Left lung (tissue), 10 donors: ENCODE measurements around the gene BMPR1A. TPM values are rescaled to one million over a fixed set of nuclear protein-coding genes. Genes with fewer than 3 reads are reported as not detected.

ENCODE experiments used
- ATAC-seq: fragments of 200-7000 bp; cut with Tn5 transposase; one replicate; pipeline ENCODE4 v1.9.1; 2020; ENCODE audit warnings: moderate library complexity
- DNase-seq, 4 donors: peaks; one replicate each; pipeline ENCODE4 v3.0.0-alpha.2; 2013 to 2020
- H3K27ac ChIP-seq, 2 donors: fragments of 200-600 bp; sonication (generic) in 1 of 2; one replicate each; pipeline versions ENCODE4 v1.5.0 to v1.8.0; 2020 to 2021
- H3K27me3 ChIP-seq, 2 donors: fragments of 200-600 bp; sonication (generic) in 1 of 2; one replicate each; pipeline versions ENCODE4 v1.5.0 to v1.8.0; 2020 to 2021
- H3K36me3 ChIP-seq, 2 donors: fragments of 200-600 bp; sonication (generic) in 1 of 2; one replicate each; pipeline versions ENCODE4 v1.5.0 to v1.8.0; 2020 to 2021
- H3K4me1 ChIP-seq, 2 donors: fragments of 200-600 bp; one replicate each; pipeline ENCODE4 v1.8.0; 2021
- H3K4me3 ChIP-seq, 2 donors: fragments of 200-600 bp; sonication (generic) in 1 of 2; one replicate each; pipeline versions ENCODE4 v1.5.0 to v1.8.0; 2020 to 2021; ENCODE audit warnings: mild to moderate bottlenecking in 1 of 2
- H3K9me3 ChIP-seq, 2 donors: fragments of 200-600 bp; sonication (generic) in 1 of 2; one replicate each; pipeline versions ENCODE4 v1.5.0 to v1.8.0; 2020 to 2021
- CTCF ChIP-seq, 2 donors: fragments of 200-600 bp; sonication (generic) in 1 of 2; IDR thresholded peaks; one replicate each; pipeline versions ENCODE4 v1.5.0 to v1.8.0; 2021; ENCODE audit warnings: antibody characterized with exemption in 2 of 2
- intact Hi-C, 2 donors: fragments of 100-400 bp; cut with DNase I; formaldehyde crosslinking; loops; one replicate each; pipeline versions ENCODE4 v1.11.2 to v1.14.2; 2022
- polyA plus RNA-seq, 6 donors: library from polyadenylated mRNA; unstranded; fragments of 120-200 nt; gene quantifications; one replicate each; pipeline ENCODE4 v1.2.1, GENCODE V29; 2013; ENCODE audit not compliant: insufficient read length in 6 of 6
- total RNA-seq, 2 donors: library from RNA; stranded (reverse); fragmentation: NEBNext Ultra II Directional; extraction: Animal tissue kit (Norgen Biotek cat#: 25700); gene quantifications; one replicate each; pipeline ENCODE4 v1.2.1, GENCODE V29; 2021
- donor health status: DM: no; HTN: yes; CAD: no.
- donor health status: DM: no; HTN: no; CAD: no.

The BMPR1A gene
- total and polyA plus RNA-seq, 8 donors = 33.4 to 87.2 (median 72.9) TPM

GRCh38 chr10:86817246-86817645 lies 60.8 kb downstream of the BMPR1A start:
- H3K27me3 ChIP-seq = no peaks in the 10 kb centered on the region
- intact Hi-C loops = no loop called here
- DNase-seq (no peak), ATAC-seq (no peak)
- no peak overlapping the region for H3K27ac ChIP-seq
- no peaks in the 10 kb centered on the region for H3K36me3 ChIP-seq
- H3K9me3 ChIP-seq = no peaks in the 10 kb centered on the region
- H3K4me1 ChIP-seq = no peaks in the 10 kb centered on the region
- TF ChIP-seq CTCF (IDR thresholded peaks at IDR 0.05) = no peak
- no peak overlapping the region for H3K4me3 ChIP-seq

GRCh38 chr10:86819567-86819966 lies 63.1 kb downstream of the BMPR1A start:
- intact Hi-C loops = no loop called here
- DNase-seq = no peak
- H3K4me1 ChIP-seq = no peaks in the 10 kb centered on the region
- H3K4me3 ChIP-seq = no peak overlapping the region
- no peaks in the 10 kb centered on the region for H3K27me3 ChIP-seq
- no peak for TF ChIP-seq CTCF (IDR thresholded peaks at IDR 0.05)
- H3K27ac ChIP-seq = no peak overlapping the region
- no peak for ATAC-seq
- H3K9me3 ChIP-seq = no peaks in the 10 kb centered on the region
- H3K36me3 ChIP-seq = no peaks in the 10 kb centered on the region

GRCh38 chr10:86820509-86820908 lies 64.1 kb downstream of the BMPR1A start:
- intact Hi-C loops = no loop called here
- Histone ChIP-seq H3K27me3 (no peaks in the 10 kb centered on the region), H3K9me3 (no peaks in the 10 kb centered on the region), H3K4me3 (no peak overlapping the region), H3K27ac (no peak overlapping the region), H3K36me3 (no peaks in the 10 kb centered on the region), H3K4me1 (no peaks in the 10 kb centered on the region)
- ATAC-seq = no peak
- no peak for DNase-seq
- no peak for TF ChIP-seq CTCF (IDR thresholded peaks at IDR 0.05)

- Histone ChIP-seq H3K27ac (no peak overlapping the region), H3K9me3 (no peaks in the 10 kb centered on the region), H3K27me3 (no peaks in the 10 kb centered on the region), H3K4me3 (no peak overlapping the region), H3K36me3 (no peaks in the 10 kb centered on the region), H3K4me1 (no peaks in the 10 kb centered on the region)
- ATAC-seq = no peak
- peak in 1 of 4 donors; percentile 19 for DNase-seq
- intact Hi-C loops = no loop called here
- no peak for TF ChIP-seq CTCF (IDR thresholded peaks at IDR 0.05)
These were observed 65.1 kb downstream of the BMPR1A start for GRCh38 chr10:86821388-86821999.

- DNase-seq (no peak), ATAC-seq (no peak)
- Histone ChIP-seq H3K27ac (no peak overlapping the region), H3K4me3 (no peak overlapping the region), H3K9me3 (no peaks in the 10 kb centered on the region), H3K4me1 (no peaks in the 10 kb centered on the region), H3K36me3 (no peaks in the 10 kb centered on the region), H3K27me3 (no peaks in the 10 kb centered on the region)
- intact Hi-C loops = no loop called here
- no peak for TF ChIP-seq CTCF (IDR thresholded peaks at IDR 0.05)
These were observed 67.1 kb downstream of the BMPR1A start for GRCh38 chr10:86823565-86823964.
